Right lobe of liver (tissue), 4 donors: ENCODE results near the gene RIGI.

Source experiments
- POLR2A ChIP-seq: fragments of 450-650 bp; IDR thresholded peaks from one replicate; pipeline ENCODE4 v1.6.1; 2017; ENCODE audit warnings: antibody characterized with exemption, mild to moderate bottlenecking
- TF ChIP-seq, protein P1 (sequence below), 4 donors: fragments of 200-600 bp in 3 of 4; fragments of 450-650 bp in 1 of 4; IDR thresholded peaks; one replicate each; pipeline versions ENCODE4 v1.5.1 to v1.8.0; 2016 to 2022; ENCODE audit warnings: antibody characterized with exemption in 4 of 4, mild to moderate bottlenecking in 2 of 4
- donor health status: DM: no; HTN: no; CAD: no.
- donor health status: DM: no; HTN: no; CAD: no.
- donor health status: DM: no; HTN: yes; CAD: no.

DNA sequence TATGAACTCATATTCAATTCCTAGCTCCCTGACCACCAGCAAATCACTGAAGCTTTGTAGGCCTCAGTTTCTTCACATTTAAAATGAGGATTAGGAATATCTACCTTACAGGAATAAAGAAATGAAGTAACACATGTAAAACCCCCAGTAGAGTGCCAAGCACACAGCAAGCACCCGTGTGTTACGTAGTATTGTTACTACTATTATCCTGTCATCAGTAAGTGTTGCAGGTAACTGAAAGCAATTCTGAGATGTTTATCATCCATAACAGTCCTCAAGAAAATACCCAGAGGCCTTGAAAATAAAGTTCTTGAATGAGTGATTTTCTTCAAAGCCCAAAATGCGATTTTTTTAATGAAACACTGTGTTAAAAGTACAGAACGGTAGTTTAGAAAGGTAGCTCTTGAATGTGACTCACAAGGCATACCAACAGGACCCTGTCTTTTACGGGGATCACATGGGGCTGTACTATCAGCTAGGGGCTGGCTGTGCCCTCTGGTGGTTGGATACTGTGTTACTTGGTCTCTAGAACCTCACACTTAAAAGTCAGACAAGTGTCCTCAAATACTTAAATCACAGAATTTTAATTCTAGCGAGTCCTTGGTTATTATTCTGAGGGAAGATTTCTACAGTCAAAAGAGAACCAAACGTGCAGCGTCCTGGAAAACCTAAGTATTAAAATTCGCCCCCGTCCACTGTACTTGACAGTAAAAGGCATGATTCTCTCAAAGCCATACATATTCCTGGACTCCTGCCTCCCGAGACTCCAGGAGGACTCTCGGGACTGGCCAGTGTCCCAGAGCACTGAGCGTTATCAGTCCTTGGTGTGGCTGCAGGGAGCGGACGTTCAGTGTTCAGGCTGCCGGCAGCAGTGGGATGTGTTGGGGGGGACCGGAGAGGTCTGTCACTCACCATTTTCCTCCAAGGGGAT, 46.2 kb upstream of the RIGI start:
- TF ChIP-seq POLR2A = no peak
- TF ChIP-seq, protein P1, sequence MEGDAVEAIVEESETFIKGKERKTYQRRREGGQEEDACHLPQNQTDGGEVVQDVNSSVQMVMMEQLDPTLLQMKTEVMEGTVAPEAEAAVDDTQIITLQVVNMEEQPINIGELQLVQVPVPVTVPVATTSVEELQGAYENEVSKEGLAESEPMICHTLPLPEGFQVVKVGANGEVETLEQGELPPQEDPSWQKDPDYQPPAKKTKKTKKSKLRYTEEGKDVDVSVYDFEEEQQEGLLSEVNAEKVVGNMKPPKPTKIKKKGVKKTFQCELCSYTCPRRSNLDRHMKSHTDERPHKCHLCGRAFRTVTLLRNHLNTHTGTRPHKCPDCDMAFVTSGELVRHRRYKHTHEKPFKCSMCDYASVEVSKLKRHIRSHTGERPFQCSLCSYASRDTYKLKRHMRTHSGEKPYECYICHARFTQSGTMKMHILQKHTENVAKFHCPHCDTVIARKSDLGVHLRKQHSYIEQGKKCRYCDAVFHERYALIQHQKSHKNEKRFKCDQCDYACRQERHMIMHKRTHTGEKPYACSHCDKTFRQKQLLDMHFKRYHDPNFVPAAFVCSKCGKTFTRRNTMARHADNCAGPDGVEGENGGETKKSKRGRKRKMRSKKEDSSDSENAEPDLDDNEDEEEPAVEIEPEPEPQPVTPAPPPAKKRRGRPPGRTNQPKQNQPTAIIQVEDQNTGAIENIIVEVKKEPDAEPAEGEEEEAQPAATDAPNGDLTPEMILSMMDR (IDR thresholded peaks at IDR 0.05) = peak; percentile 55 to 62 (median 56)
